Upper lobe of left lung (tissue), 4 donors: Measurements from ENCODE around the gene PRKRA.

Experiments used
- CTCF ChIP-seq, 6 experiments: fragments of 450-650 bp in 4 of 6; fragments of 200-600 bp in 2 of 6; sonication (generic) in 2 of 6; IDR thresholded peaks; one replicate each; pipeline ENCODE4 v1.5.1; 2016 to 2019; ENCODE audit warnings: antibody characterized with exemption in 6 of 6
- EP300 ChIP-seq, 4 donors: sonication (generic); formaldehyde crosslinking; IDR thresholded peaks; one replicate each; pipeline ENCODE4 v1.5.1; 2017; ENCODE audit warnings: antibody characterized with exemption in 4 of 4, control low read depth in 2 of 4
- POLR2AphosphoS5 ChIP-seq, 2 donors: sonication (generic); formaldehyde crosslinking; IDR thresholded peaks; one replicate each; pipeline ENCODE4 v1.5.1; 2017; ENCODE audit warnings: antibody characterized with exemption in 2 of 2

- TF ChIP-seq EP300 (IDR thresholded peaks at IDR 0.05) = no peak
- TF ChIP-seq CTCF (IDR thresholded peaks at IDR 0.05) = no peak
- TF ChIP-seq POLR2AphosphoS5 (IDR thresholded peaks at IDR 0.05) = no peak
Measured at GRCh38 chr2:178385595-178386148, 65.3 kb downstream of the PRKRA start.
